HEK293 (cell line): Measurements from ENCODE around the gene OCLN.

ENCODE experiments used
- BCL11A ChIP-seq: fragments of 450-650 bp; formaldehyde crosslinking; IDR thresholded peaks from 2 replicates; pipeline ENCODE4 v1.5.1; 2016; ENCODE audit warnings: low read depth, missing biosample characterization, missing genetic modification characterization
- GFI1B ChIP-seq: fragments of 450-650 bp; formaldehyde crosslinking; IDR thresholded peaks from 2 replicates; pipeline ENCODE4 v1.5.1; 2016; ENCODE audit warnings: missing biosample characterization, missing genetic modification characterization
- GLI4 ChIP-seq: fragments of 450-650 bp; formaldehyde crosslinking; IDR thresholded peaks from 2 replicates; pipeline ENCODE4 v1.5.1; 2016; ENCODE audit warnings: missing biosample characterization, missing genetic modification characterization
- GLIS2 ChIP-seq: fragments of 450-650 bp; formaldehyde crosslinking; IDR thresholded peaks from 2 replicates; pipeline ENCODE4 v1.5.1; 2016; ENCODE audit warnings: missing biosample characterization, missing genetic modification characterization
- KLF10 ChIP-seq: fragments of 450-650 bp; IDR thresholded peaks from 2 replicates; pipeline ENCODE4 v1.5.1; 2018; ENCODE audit warnings: missing biosample characterization, mild to moderate bottlenecking, missing genetic modification characterization
- KLF9 ChIP-seq: fragments of 450-650 bp; formaldehyde crosslinking; IDR thresholded peaks from 2 replicates; pipeline ENCODE4 v1.5.1; 2016; ENCODE audit warnings: missing biosample characterization, missing genetic modification characterization, low read depth
- OVOL3 ChIP-seq: fragments of 450-650 bp; formaldehyde crosslinking; IDR thresholded peaks from 2 replicates; pipeline ENCODE4 v1.5.1; 2016; ENCODE audit warnings: missing biosample characterization, missing genetic modification characterization
- SCRT2 ChIP-seq: fragments of 450-650 bp; formaldehyde crosslinking; IDR thresholded peaks from 2 replicates; pipeline ENCODE4 v1.5.1; 2016; ENCODE audit warnings: missing biosample characterization, missing genetic modification characterization
- SETDB1 ChIP-seq: IDR thresholded peaks from one replicate; pipeline ENCODE4 v1.6.1; 2017; ENCODE audit warnings: mild to moderate bottlenecking, low read length, moderate library complexity, mixed read lengths; ENCODE audit not compliant: insufficient read length
- WT1 ChIP-seq: fragments of 450-650 bp; formaldehyde crosslinking; IDR thresholded peaks from 2 replicates; pipeline ENCODE4 v1.5.1; 2016; ENCODE audit warnings: missing biosample characterization, missing genetic modification characterization
- ZBTB17 ChIP-seq: fragments of 450-650 bp; formaldehyde crosslinking; IDR thresholded peaks from 2 replicates; pipeline ENCODE4 v1.5.1; 2016; ENCODE audit warnings: missing biosample characterization, missing genetic modification characterization
- ZFP41 ChIP-seq: fragments of 450-650 bp; formaldehyde crosslinking; IDR thresholded peaks from 2 replicates; pipeline ENCODE4 v1.5.1; 2016; ENCODE audit warnings: missing biosample characterization, missing genetic modification characterization, borderline replicate concordance
- ZNF112 ChIP-seq: fragments of 450-650 bp; formaldehyde crosslinking; IDR thresholded peaks from 2 replicates; pipeline ENCODE4 v1.5.0; 2017; ENCODE audit warnings: missing biosample characterization, missing genetic modification characterization
- ZNF184 ChIP-seq: fragments of 450-650 bp; IDR thresholded peaks from 2 replicates; pipeline ENCODE4 v1.5.1; 2018; ENCODE audit warnings: missing biosample characterization, mild to moderate bottlenecking, missing genetic modification characterization
- ZNF202 ChIP-seq: fragments of 450-650 bp; formaldehyde crosslinking; IDR thresholded peaks from 2 replicates; pipeline ENCODE4 v1.5.1; 2016; ENCODE audit warnings: missing biosample characterization, missing genetic modification characterization, borderline replicate concordance
- ZNF223 ChIP-seq: fragments of 450-650 bp; formaldehyde crosslinking; IDR thresholded peaks from 2 replicates; pipeline ENCODE4 v1.5.1; 2016; ENCODE audit warnings: missing biosample characterization, missing genetic modification characterization
- ZNF24 ChIP-seq: fragments of 450-650 bp; formaldehyde crosslinking; IDR thresholded peaks from 2 replicates; pipeline ENCODE4 v1.5.1; 2016; ENCODE audit warnings: missing biosample characterization, missing genetic modification characterization
- ZNF266 ChIP-seq: fragments of 450-650 bp; formaldehyde crosslinking; IDR thresholded peaks from 2 replicates; pipeline ENCODE4 v1.5.1; 2016; ENCODE audit warnings: missing biosample characterization, missing genetic modification characterization, low read depth
- ZNF302 ChIP-seq: fragments of 450-650 bp; formaldehyde crosslinking; IDR thresholded peaks from 2 replicates; pipeline ENCODE4 v1.5.1; 2016; ENCODE audit warnings: missing biosample characterization, missing genetic modification characterization, low read depth
- ZNF324 ChIP-seq: fragments of 450-650 bp; formaldehyde crosslinking; IDR thresholded peaks from 2 replicates; pipeline ENCODE4 v1.5.1; 2016; ENCODE audit warnings: missing biosample characterization, missing genetic modification characterization
- ZNF391 ChIP-seq: fragments of 450-650 bp; formaldehyde crosslinking; IDR thresholded peaks from 2 replicates; pipeline ENCODE4 v1.5.1; 2016; ENCODE audit warnings: low read depth, missing biosample characterization, missing genetic modification characterization, borderline replicate concordance
- ZNF473 ChIP-seq: fragments of 450-650 bp; formaldehyde crosslinking; IDR thresholded peaks from 2 replicates; pipeline ENCODE4 v1.5.1; 2017; ENCODE audit warnings: missing biosample characterization, missing genetic modification characterization
- ZNF48 ChIP-seq: fragments of 450-650 bp; formaldehyde crosslinking; IDR thresholded peaks from 2 replicates; pipeline ENCODE4 v1.5.1; 2016; ENCODE audit warnings: missing biosample characterization, missing genetic modification characterization
- ZNF521 ChIP-seq: fragments of 450-650 bp; formaldehyde crosslinking; IDR thresholded peaks from 2 replicates; pipeline ENCODE4 v1.5.1; 2017; ENCODE audit warnings: missing biosample characterization, mild to moderate bottlenecking, missing genetic modification characterization
- ZNF549 ChIP-seq: fragments of 450-650 bp; IDR thresholded peaks from 2 replicates; pipeline ENCODE4 v1.5.1; 2018; ENCODE audit warnings: missing biosample characterization, missing genetic modification characterization, mild to moderate bottlenecking, inconsistent platforms, moderate library complexity
- ZNF561 ChIP-seq: fragments of 450-650 bp; IDR thresholded peaks from 2 replicates; pipeline ENCODE4 v1.5.1; 2018; ENCODE audit warnings: missing biosample characterization, missing genetic modification characterization, borderline replicate concordance
- ZNF624 ChIP-seq: fragments of 450-650 bp; formaldehyde crosslinking; IDR thresholded peaks from 2 replicates; pipeline ENCODE4 v1.5.1; 2017; ENCODE audit warnings: missing biosample characterization, missing genetic modification characterization
- ZNF660 ChIP-seq: fragments of 450-650 bp; IDR thresholded peaks from 2 replicates; pipeline ENCODE4 v1.5.1; 2018; ENCODE audit warnings: missing biosample characterization, mild to moderate bottlenecking, missing genetic modification characterization
- ZNF76 ChIP-seq: fragments of 450-650 bp; formaldehyde crosslinking; IDR thresholded peaks from 2 replicates; pipeline ENCODE4; 2016; ENCODE audit warnings: low read depth, missing biosample characterization, missing genetic modification characterization, borderline replicate concordance
- ZNF791 ChIP-seq: fragments of 450-650 bp; formaldehyde crosslinking; IDR thresholded peaks from 2 replicates; pipeline ENCODE4 v1.5.1; 2016; ENCODE audit warnings: missing biosample characterization, missing genetic modification characterization
- TF ChIP-seq, protein P1 (sequence below): fragments of 450-650 bp; IDR thresholded peaks from 2 replicates; pipeline ENCODE4 v1.5.1; 2018; ENCODE audit warnings: missing biosample characterization, missing genetic modification characterization
- TF ChIP-seq, protein P2 (sequence below): fragments of 450-650 bp; formaldehyde crosslinking; IDR thresholded peaks from 2 replicates; pipeline ENCODE4; 2016; ENCODE audit warnings: missing biosample characterization, missing genetic modification characterization
- TF ChIP-seq, protein P3 (sequence below): fragments of 450-650 bp; formaldehyde crosslinking; optimal IDR thresholded peaks from 2 replicates; pipeline ENCODE3; 2016; ENCODE audit warnings: missing biosample characterization, mild to moderate bottlenecking, missing genetic modification characterization
- TF ChIP-seq, protein P4 (sequence below): fragments of 450-650 bp; formaldehyde crosslinking; IDR thresholded peaks from 2 replicates; pipeline ENCODE4 v1.5.0; 2017; ENCODE audit warnings: missing biosample characterization, missing genetic modification characterization, borderline replicate concordance
- TF ChIP-seq, protein P5 (sequence below): fragments of 450-650 bp; formaldehyde crosslinking; IDR thresholded peaks from 2 replicates; pipeline ENCODE4 v1.5.1; 2016; ENCODE audit warnings: missing biosample characterization, missing genetic modification characterization

Gene OCLN

DNA sequence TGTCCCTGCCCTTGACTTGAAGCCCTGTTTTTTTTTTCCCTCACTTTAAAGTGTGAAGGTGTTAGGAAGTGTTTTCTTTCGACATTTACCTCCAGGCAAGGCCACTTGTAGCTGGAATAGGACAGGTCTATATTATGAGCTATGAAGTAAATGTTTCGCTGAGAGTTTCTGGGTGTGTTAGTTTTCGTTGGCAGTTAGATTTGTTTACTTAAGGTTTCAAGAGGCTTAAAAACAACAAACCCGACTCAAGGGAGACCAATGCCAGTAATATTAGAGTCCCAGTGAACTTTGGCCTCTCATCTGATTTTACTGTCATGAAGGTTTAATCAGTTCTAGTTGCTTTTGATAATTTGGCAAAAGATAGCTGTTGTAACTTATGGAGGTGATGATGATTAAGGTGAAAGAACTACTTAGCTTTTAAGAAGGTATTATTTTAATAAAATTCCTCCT, 25.2 kb downstream of the OCLN start (continued):
- no peak for TF ChIP-seq ZNF223 (tag by site-specific recombination)
- TF ChIP-seq, protein P1, sequence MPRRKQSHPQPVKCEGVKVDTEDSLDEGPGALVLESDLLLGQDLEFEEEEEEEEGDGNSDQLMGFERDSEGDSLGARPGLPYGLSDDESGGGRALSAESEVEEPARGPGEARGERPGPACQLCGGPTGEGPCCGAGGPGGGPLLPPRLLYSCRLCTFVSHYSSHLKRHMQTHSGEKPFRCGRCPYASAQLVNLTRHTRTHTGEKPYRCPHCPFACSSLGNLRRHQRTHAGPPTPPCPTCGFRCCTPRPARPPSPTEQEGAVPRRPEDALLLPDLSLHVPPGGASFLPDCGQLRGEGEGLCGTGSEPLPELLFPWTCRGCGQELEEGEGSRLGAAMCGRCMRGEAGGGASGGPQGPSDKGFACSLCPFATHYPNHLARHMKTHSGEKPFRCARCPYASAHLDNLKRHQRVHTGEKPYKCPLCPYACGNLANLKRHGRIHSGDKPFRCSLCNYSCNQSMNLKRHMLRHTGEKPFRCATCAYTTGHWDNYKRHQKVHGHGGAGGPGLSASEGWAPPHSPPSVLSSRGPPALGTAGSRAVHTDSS = 0 out of 2 replicates have a peak, but pooled peaks have one; percentile 9
- no peak for TF ChIP-seq ZNF76 (tag by site-specific recombination)
- no peak for TF ChIP-seq ZNF791 (tag by site-specific recombination)
- TF ChIP-seq GLIS2 = no peak
- TF ChIP-seq ZBTB17 (tag by site-specific recombination) = peak; percentile 73
- no peak for TF ChIP-seq ZNF302 (tag by site-specific recombination)
- no peak for TF ChIP-seq ZNF266 (tag by site-specific recombination)
- no peak for TF ChIP-seq GLI4
- TF ChIP-seq ZNF473 = no peak
- TF ChIP-seq KLF9 (tag by site-specific recombination) = peak; percentile 35; the same call in 1 of the 2 replicates
- peak; percentile 61; the same call in 1 of the 2 replicates for TF ChIP-seq ZNF184 (tag by site-specific recombination)
- TF ChIP-seq KLF10 (tag by site-specific recombination) = peak; percentile 93
- TF ChIP-seq ZNF549 = no peak
- TF ChIP-seq WT1 (tag by site-specific recombination) = peak; percentile 98
- TF ChIP-seq BCL11A (tag by site-specific recombination) = peak; percentile 99
- peak; percentile 96 for TF ChIP-seq GFI1B
- TF ChIP-seq, protein P2, sequence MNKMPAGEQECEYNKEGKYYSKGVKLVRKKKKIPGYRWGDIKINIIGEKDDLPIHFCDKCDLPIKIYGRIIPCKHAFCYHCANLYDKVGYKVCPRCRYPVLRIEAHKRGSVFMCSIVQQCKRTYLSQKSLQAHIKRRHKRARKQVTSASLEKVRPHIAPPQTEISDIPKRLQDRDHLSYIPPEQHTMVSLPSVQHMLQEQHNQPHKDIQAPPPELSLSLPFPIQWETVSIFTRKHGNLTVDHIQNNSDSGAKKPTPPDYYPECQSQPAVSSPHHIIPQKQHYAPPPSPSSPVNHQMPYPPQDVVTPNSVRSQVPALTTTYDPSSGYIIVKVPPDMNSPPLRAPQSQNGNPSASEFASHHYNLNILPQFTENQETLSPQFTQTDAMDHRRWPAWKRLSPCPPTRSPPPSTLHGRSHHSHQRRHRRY (tag by site-specific recombination) = no peak
- no peak for TF ChIP-seq ZNF624 (tag by site-specific recombination)
- TF ChIP-seq, protein P3, sequence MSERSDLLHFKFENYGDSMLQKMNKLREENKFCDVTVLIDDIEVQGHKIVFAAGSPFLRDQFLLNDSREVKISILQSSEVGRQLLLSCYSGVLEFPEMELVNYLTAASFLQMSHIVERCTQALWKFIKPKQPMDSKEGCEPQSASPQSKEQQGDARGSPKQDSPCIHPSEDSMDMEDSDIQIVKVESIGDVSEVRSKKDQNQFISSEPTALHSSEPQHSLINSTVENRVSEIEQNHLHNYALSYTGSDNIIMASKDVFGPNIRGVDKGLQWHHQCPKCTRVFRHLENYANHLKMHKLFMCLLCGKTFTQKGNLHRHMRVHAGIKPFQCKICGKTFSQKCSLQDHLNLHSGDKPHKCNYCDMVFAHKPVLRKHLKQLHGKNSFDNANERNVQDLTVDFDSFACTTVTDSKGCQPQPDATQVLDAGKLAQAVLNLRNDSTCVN (tag by site-specific recombination) = no peak
- TF ChIP-seq ZNF48 (tag by site-specific recombination) = no peak
- TF ChIP-seq, protein P4, sequence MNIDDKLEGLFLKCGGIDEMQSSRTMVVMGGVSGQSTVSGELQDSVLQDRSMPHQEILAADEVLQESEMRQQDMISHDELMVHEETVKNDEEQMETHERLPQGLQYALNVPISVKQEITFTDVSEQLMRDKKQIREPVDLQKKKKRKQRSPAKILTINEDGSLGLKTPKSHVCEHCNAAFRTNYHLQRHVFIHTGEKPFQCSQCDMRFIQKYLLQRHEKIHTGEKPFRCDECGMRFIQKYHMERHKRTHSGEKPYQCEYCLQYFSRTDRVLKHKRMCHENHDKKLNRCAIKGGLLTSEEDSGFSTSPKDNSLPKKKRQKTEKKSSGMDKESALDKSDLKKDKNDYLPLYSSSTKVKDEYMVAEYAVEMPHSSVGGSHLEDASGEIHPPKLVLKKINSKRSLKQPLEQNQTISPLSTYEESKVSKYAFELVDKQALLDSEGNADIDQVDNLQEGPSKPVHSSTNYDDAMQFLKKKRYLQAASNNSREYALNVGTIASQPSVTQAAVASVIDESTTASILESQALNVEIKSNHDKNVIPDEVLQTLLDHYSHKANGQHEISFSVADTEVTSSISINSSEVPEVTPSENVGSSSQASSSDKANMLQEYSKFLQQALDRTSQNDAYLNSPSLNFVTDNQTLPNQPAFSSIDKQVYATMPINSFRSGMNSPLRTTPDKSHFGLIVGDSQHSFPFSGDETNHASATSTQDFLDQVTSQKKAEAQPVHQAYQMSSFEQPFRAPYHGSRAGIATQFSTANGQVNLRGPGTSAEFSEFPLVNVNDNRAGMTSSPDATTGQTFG (tag by site-specific recombination) = no peak
- no peak for TF ChIP-seq ZFP41 (tag by site-specific recombination)
- TF ChIP-seq ZNF202 (tag by site-specific recombination) = no peak
- no peak for TF ChIP-seq ZNF112 (tag by site-specific recombination)
- TF ChIP-seq OVOL3 (tag by site-specific recombination) = peak; percentile 89
- TF ChIP-seq ZNF391 = 0 out of 2 replicates have a peak, but pooled peaks have one; percentile 49
- TF ChIP-seq ZNF24 = peak; percentile 90
- TF ChIP-seq, protein P5, sequence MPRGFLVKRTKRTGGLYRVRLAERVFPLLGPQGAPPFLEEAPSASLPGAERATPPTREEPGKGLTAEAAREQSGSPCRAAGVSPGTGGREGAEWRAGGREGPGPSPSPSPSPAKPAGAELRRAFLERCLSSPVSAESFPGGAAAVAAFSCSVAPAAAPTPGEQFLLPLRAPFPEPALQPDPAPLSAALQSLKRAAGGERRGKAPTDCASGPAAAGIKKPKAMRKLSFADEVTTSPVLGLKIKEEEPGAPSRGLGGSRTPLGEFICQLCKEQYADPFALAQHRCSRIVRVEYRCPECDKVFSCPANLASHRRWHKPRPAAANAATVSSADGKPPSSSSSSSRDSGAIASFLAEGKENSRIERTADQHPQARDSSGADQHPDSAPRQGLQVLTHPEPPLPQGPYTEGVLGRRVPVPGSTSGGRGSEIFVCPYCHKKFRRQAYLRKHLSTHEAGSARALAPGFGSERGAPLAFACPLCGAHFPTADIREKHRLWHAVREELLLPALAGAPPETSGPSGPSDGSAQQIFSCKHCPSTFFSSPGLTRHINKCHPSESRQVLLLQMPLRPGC = peak; percentile 89
- peak; percentile 61; the same call in 1 of the 2 replicates for TF ChIP-seq ZNF324 (tag by site-specific recombination)
- no peak for TF ChIP-seq ZNF660 (tag by site-specific recombination)
- peak; percentile 97 for TF ChIP-seq SCRT2 (tag by site-specific recombination)
- no peak for TF ChIP-seq SETDB1
- no peak for TF ChIP-seq ZNF521 (tag by site-specific recombination)
- peak; percentile 87 for TF ChIP-seq ZNF561 (tag by site-specific recombination)
